HG03378 (cell line): ENCODE data around the gene RAB6B.

Source experiments
- ATAC-seq: cut with Tn5 transposase; IDR thresholded peaks from one replicate; pipeline ENCODE4 v1.9.1; 2021; ENCODE audit warnings: mild to moderate bottlenecking, moderate library complexity; ENCODE audit not compliant: unreplicated experiment

The RAB6B gene

GRCh38 chr3:133896002-133896761 is 500 bp upstream of the RAB6B start:
- ATAC-seq = no peak

- no peak for ATAC-seq
Observed at GRCh38 chr3:133894353-133895207, 1.1 kb downstream of the RAB6B start.

GRCh38 chr3:133893683-133894352 is 1.9 kb downstream of the RAB6B start:
- no peak for ATAC-seq

- ATAC-seq = no peak
Observed at GRCh38 chr3:133892541-133893231, 3.0 kb downstream of the RAB6B start.

GRCh38 chr3:133891662-133892378 is 3.9 kb downstream of the RAB6B start:
- no peak for ATAC-seq

- ATAC-seq = no peak
Observed at GRCh38 chr3:133890972-133891644, 4.6 kb downstream of the RAB6B start.

- ATAC-seq = no peak
Observed at GRCh38 chr3:133890037-133890436, 5.6 kb downstream of the RAB6B start.

GRCh38 chr3:133888726-133889340 is 6.8 kb downstream of the RAB6B start:
- no peak for ATAC-seq

GRCh38 chr3:133887803-133888703 is 7.6 kb downstream of the RAB6B start:
- ATAC-seq = no peak

- no peak for ATAC-seq
Observed at GRCh38 chr3:133887074-133887802, 8.4 kb downstream of the RAB6B start.

GRCh38 chr3:133886031-133886722 is 9.5 kb downstream of the RAB6B start:
- no peak for ATAC-seq

GRCh38 chr3:133884887-133885711 is 10.6 kb downstream of the RAB6B start:
- ATAC-seq = no peak

GRCh38 chr3:133884054-133884886 is 11.4 kb downstream of the RAB6B start:
- no peak for ATAC-seq

- ATAC-seq = no peak
Observed at GRCh38 chr3:133883641-133884040, 12.0 kb downstream of the RAB6B start.

- ATAC-seq = no peak
Observed at GRCh38 chr3:133882986-133883586, 12.6 kb downstream of the RAB6B start.
